ENCODE results near the gene PRDX2.

DNA sequence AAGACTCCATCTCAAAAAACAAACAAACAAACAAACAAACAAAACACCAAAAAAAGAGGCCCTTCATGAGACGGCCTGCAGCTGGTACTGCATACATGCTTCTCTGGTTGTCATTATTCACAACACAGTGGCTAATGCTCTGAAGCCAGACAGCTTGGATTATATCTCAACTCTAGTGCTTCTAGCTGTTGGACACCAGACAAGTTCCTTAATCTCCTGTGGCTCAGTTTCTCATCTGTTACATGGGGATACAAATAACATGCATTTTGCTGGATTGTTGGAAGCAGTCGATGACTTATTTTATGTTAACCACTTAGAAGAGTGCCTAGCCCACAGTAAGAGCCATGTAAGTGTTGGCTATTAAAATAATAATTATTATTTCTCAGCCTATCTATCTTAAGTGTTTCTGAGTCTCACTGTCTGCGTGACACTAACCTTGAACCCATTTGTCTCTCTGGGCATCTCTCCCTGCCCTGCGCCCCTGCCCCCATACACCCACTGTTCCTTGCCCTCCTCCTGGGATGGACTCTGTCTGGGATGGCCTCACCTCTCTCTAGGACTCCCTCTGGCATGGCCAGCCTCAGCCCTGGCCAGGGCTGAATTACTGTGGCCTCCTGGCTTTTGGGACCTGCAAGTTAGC, 13.4 kb downstream of the PRDX2 start:
- TF ChIP-seq, protein P1, sequence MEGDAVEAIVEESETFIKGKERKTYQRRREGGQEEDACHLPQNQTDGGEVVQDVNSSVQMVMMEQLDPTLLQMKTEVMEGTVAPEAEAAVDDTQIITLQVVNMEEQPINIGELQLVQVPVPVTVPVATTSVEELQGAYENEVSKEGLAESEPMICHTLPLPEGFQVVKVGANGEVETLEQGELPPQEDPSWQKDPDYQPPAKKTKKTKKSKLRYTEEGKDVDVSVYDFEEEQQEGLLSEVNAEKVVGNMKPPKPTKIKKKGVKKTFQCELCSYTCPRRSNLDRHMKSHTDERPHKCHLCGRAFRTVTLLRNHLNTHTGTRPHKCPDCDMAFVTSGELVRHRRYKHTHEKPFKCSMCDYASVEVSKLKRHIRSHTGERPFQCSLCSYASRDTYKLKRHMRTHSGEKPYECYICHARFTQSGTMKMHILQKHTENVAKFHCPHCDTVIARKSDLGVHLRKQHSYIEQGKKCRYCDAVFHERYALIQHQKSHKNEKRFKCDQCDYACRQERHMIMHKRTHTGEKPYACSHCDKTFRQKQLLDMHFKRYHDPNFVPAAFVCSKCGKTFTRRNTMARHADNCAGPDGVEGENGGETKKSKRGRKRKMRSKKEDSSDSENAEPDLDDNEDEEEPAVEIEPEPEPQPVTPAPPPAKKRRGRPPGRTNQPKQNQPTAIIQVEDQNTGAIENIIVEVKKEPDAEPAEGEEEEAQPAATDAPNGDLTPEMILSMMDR (conservative IDR thresholded peaks at IDR 0.05; ENCODE audit: low read depth in 2 of 2) = no peak
- TF ChIP-seq EZH2phosphoT487 (IDR thresholded peaks at IDR 0.05; ENCODE audit: unreplicated experiment) = no peak
- no peak for TF ChIP-seq EZH2 (IDR thresholded peaks at IDR 0.05; ENCODE audit: low read depth, unreplicated experiment)
- TF ChIP-seq, protein P2, sequence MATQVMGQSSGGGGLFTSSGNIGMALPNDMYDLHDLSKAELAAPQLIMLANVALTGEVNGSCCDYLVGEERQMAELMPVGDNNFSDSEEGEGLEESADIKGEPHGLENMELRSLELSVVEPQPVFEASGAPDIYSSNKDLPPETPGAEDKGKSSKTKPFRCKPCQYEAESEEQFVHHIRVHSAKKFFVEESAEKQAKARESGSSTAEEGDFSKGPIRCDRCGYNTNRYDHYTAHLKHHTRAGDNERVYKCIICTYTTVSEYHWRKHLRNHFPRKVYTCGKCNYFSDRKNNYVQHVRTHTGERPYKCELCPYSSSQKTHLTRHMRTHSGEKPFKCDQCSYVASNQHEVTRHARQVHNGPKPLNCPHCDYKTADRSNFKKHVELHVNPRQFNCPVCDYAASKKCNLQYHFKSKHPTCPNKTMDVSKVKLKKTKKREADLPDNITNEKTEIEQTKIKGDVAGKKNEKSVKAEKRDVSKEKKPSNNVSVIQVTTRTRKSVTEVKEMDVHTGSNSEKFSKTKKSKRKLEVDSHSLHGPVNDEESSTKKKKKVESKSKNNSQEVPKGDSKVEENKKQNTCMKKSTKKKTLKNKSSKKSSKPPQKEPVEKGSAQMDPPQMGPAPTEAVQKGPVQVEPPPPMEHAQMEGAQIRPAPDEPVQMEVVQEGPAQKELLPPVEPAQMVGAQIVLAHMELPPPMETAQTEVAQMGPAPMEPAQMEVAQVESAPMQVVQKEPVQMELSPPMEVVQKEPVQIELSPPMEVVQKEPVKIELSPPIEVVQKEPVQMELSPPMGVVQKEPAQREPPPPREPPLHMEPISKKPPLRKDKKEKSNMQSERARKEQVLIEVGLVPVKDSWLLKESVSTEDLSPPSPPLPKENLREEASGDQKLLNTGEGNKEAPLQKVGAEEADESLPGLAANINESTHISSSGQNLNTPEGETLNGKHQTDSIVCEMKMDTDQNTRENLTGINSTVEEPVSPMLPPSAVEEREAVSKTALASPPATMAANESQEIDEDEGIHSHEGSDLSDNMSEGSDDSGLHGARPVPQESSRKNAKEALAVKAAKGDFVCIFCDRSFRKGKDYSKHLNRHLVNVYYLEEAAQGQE (IDR thresholded peaks at IDR 0.05; ENCODE audit: unreplicated experiment) = no peak
- no peak for TF ChIP-seq NANOG (IDR thresholded peaks at IDR 0.05; ENCODE audit: borderline replicate concordance)
- TF ChIP-seq JUNB (IDR thresholded peaks at IDR 0.05; ENCODE audit: unreplicated experiment) = no peak
- TF ChIP-seq ZNF331 (CRISPR knock-in tag; IDR thresholded peaks at IDR 0.05; ENCODE audit: low read depth) = no peak
